ENCODE measurements around the gene FKBP3.
"Not testable (repeated sequence)": the region's sequence is repeated elsewhere in the genome, so short reads cannot be mapped to it uniquely, and the experiment has no call there.

FKBP3 gene

DNA sequence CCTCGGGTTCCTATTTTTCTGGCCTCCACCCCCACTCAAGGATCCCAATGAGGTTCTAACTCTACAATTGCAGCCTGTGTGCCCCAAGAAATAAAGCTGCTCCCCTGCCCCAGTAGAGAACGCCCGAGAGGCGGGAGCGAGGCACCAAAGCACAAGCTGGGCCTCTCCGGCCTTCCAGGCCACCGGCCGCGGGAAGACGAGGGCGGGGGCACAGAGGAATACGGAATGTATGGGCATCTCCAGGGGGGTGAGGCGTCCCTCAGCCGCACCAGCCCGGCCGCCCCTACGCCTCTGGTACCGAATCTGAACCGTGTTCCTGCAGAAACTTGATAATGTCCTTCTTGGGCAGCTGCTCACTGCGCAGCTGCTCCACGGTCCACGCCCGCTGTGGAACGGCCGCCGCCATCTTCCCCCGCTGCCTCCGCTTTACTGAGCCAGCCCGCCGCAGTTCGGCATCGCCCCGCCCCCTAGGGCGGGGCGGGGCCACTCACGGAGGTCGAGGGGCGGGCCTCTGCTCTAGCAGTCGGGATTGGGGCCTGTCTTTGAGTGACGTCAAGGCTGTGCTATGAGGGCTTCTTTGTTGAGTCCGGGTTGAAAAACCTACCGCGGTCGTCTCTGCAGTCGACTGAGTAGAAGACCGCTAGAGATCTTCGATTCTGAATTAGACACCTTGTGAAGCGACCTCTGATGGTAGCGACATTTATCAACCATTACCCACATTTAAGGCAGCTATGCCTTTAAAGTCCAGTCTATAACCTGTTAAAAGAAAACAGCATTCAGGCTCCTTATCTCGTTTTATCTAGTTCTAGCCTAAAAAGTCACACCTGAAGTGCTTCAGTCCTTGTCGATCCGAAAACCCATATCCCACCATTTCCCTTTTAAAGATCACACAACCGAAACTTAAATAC, at the start of gene FKBP3:
Gene FKBP3 (minus strand): TSS at position 431 of the 908 bp plus-strand sequence. CDS start 25 bp downstream, at position 406.
- peak; percentile 100 for DNase-seq (ENCODE audit: low spot score)

DNA sequence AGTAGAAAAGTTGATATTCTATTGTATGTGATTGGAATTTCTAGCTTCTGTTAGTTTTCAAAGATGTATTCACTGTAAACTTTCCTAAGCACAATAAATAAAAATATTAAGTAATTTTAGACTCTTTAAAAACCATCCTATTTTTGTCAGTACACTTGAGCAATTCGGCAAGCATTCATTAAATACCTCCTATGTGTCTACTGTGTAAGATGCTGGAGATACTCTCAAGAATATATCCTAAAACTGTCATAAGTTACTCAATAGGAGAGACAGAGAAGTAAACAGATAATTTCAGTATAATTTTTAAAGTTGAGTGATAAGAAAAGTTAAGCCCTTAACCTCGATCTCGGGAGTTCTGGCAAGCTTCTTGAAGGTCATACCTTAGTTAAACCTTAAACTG, 47.5 kb upstream of the FKBP3 start:
- DNase-seq (ENCODE audit: low spot score), result no peak

DNA sequence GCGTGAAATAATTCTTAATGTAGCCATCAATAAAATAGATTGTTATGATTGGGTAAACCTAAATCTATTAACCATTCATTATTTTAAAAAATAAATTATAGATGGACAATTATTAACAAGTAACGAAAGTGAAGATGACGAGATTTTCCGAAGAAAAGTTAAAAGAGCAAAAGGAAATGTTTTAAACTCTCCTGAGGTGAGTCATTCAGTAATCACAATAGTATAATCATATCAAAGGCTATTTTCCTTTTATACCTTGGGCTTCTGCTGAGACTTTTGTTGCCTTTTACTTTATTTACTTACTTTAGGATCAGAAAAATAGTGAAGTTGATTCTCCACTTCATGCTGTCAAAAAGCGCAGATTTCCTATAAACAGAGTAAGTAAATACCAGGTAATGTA, 47.0 kb upstream of the FKBP3 start:
- no peak for DNase-seq (ENCODE audit: low spot score)

DNA sequence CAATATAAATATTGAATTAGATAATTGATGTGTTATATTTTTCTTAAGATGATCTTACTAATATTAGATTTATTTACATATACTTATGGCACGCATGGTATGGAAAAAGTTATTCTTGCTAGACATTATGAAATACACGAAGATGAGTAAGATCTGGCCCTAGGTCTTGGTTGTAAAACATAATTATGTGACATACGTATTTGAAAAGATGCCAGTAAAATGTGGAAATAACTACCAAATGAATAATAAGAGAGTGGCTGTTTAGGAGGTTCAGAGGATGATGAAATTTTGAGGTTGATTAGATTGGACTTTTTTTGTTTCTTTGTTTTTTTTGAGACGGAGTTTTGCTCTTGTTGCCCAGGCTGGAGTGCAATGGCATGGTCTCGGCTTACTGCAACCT, 42.8 kb upstream of the FKBP3 start:
- DNase-seq (ENCODE audit: low spot score), result no peak

DNA sequence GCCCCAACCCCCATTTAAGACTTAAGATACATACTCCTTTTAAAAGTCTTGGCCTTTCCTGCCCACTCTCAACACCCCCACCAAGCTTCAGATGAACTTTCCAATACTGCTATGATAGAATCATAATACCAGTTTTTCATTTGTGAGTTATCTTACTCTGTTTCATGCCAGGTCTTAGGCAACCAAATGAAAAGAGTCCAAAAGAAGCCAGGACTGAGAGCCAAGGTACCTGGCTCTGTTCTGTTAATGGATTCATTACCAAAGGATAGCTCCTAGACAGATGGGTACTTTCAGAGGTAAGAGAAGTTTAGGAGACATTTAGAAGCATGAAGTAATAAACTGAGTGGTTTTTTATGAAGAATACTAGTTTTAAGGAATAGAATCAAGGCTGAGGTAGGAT, 35.6 kb upstream of the FKBP3 start:
- no peak for DNase-seq (ENCODE audit: low spot score)

DNA sequence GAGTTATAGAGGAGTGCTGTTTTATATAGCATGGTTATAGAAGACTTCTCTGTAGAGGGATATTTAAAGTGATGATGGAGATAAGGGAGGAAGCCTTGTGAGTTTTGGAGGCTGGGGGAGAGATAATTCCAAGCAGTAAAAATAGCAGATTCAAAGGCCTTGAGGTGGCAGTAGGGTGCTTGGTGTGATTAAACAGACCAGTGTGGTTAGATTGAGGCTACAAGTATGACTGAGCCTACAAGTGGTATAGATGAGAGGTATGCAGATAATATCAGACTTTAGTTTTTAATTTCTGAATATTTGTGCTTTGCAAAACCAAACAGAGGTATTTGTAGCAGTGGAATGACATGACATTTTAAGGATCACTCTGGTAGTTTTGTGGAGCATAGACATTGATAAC, 21.8 kb upstream of the FKBP3 start:
- DNase-seq (ENCODE audit: low spot score), result no peak

DNA sequence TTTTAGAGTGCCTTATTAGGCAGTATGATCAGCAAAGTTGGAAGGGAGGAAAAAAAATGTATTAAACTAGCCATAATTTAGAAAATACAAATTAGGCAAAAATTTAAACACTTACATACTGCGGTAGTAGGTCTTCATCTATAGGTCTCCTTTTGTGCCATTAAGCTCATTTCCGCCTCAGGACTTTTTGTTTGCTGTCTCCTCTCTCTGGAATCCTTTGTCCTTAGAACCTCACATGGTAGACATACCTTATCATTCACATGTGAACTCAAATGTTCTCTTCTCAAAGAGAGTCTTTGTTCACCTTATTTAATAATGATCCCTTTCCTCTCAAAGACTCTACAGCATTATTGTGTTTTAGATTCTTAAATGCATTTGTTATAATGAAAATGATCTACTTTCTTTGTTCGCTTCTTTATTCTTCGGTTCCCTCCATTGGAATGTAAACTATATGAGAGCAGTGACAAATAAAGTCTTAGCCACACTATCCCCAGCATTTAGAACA, 16.2 kb upstream of the FKBP3 start:
- DNase-seq (ENCODE audit: low spot score), result no peak

DNA sequence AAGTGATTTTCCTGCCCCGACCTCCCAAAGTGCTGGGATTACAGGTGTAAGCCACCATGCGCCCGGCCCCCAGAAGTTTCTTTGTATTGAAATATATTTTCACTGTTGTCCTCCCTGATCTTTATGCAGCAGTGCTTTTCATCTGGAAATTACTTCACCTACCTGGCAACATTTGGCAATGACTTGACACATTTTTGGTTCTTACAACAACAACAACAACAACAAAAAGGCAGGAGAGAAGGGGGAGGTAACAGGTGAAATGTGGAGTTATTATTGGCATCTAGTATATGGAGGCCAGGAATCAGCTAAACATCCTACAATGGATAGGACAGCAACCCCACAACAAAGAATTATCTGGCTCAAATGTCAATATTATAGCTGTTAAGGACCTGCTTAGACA, 15.3 kb upstream of the FKBP3 start:
- DNase-seq (ENCODE audit: low spot score), result no peak

DNA sequence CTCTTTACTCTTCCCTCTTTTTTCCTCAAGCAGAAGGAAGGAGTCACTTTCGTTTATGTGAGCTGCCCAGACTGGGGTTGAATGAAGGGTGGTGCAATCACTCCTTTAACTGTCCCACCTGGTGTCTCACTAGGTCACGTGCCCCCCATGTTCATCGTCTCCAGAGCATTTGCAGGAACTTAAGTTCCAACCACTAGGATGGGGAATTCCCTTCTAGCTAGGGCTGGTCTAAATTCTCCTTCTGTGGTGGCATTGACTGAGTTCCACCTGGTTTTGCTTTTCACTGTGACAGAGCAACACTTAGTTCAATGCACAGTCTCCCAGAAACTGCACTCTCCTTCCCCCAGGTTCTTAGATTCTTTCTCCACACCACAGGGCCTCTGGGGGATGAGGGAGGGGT, 10.9 kb upstream of the FKBP3 start:
- no peak for DNase-seq (ENCODE audit: low spot score)

DNA sequence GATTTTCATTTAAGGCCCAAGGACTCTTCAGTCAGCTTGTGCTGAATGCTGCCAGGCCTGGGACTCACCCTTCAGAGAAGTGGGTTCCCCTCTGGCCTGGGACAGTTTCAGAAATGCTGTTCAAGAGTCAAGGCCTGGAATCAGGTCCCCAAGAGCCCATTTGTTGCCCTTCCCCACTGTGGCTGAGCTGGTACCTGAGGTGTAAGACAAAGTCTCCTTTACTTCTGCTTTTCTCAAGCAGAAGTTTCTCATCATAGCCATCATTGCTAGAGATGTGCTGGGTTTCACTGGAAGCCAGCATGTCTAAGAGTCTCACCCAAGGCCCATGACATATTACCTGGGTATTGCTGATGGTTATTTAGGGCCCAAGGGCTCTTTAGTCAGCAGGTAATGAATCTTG, 10.4 kb upstream of the FKBP3 start:
- no peak for DNase-seq (ENCODE audit: low spot score)

DNA sequence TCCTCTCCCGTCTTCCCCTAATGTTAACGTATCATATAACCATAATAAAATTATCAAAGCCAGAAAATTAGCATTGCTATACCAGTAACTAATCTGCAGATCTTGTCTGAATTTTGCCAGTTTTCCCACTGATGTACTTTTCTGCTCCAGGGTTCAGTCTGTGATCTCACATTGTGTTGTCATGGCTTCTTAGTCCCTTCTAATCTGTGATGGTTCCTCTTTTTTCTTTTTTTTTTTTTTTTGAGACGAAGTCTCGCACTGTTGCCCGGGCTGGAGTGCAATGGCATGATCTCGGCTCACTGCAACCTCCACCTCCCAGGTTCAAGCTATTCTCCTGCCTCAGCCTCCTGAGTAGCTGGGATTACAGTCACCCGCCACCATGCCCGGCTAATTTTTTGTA, 7.8 kb upstream of the FKBP3 start:
- DNase-seq (ENCODE audit: low spot score), result not testable (repeated sequence)

DNA sequence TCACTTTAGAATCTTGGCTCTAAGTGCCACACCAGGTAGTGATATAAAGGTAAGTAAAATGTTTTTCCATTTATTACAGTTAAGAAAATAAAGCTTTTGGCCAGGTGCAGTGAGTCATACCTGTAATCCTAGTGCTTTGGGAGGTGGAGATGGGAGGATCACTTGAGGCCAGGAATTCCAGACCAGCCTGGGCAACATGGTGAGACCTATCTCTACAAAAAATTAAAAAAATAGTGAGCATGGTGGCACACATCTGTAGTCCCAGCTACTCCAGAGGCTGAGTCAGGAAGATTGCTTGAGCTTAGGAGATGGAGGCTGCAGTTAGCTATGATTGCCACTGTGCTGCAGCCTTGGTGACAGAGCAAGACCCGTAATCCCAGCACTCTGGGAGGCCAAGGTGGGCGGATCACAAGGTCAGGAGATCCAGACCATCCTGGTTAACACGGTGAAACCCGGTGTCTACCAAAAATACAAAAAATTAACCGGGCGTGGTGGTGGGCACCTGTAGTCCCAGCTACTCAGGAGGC, 6.4 kb upstream of the FKBP3 start:
- no peak for DNase-seq (ENCODE audit: low spot score)

DNA sequence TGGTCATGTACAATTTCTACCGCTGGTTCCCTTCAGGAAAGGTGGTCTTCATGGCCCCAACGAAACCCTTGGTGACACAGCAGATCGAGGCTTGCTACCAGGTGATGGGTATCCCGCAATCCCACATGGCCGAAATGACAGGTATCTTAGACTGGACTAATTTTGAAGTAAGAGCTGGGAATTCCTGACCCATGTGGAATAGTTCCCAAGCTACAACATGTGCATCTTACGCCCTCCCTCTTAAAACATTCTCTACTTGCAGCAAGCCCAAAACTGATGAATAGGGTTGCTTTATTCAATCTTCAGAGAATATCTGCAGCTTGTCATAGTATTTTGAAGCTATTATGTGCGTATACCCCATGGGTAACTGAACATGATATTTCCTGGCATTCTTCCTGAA, 2.1 kb upstream of the FKBP3 start:
- no peak for DNase-seq (ENCODE audit: low spot score)

DNA sequence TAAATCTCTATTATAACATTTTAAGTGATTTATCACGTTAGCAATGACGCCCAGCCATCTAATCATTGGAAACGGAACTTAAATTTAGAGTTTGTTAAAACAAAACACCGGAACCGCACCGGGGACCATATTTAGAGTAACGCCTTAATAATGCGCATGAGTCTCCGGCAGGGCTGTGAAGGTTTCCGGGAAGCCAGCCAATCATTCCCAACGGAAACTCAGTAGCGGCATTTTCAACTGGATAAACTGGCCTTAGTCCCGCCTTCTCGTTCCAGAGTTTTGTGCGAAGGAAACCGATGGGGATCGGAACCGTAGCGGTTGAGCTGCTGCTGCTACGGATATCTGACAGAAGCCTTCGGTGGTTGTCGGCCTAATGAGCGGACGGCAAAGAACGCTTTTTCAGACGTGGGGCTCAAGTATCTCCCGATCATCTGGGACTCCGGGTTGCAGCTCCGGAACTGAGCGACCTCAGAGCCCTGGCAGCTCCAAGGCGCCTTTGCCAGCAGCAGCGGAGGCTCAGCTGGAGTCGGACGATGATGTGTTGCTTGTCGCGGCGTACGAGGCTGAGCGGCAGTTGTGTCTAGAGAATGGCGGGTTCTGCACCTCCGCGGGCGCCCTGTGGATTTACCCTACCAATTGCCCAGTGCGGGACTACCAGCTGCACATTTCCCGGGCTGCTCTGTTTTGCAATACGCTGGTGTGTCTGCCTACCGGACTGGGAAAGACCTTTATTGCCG, 1.5 kb upstream of the FKBP3 start, which contains the start of gene FANCM:
Gene FANCM (plus strand): TSS at position 272 of the 737 bp plus-strand sequence. CDS start 102 bp downstream, at position 374.
- peak; percentile 95 for DNase-seq (ENCODE audit: low spot score)

DNA sequence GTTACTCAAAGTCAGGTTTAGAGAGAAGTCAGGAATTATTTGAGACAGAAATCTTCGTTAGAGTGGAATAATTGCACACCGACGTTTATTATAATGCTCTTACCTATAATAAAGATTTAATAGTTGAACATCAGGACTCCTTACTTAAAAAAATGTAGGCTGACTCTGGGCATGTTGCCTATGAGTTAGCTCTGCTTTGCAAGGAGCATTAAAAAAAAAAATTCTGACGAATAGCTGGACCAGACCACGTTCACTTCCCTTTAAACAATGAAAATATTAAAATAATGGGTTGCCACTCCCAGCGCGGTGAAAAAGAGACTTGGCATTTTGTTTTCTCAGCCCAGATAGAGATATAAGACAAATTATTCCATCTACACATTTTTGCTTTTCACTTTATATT, 875 bp upstream of the FKBP3 start:
- peak; percentile 54 for DNase-seq (ENCODE audit: low spot score)

DNA sequence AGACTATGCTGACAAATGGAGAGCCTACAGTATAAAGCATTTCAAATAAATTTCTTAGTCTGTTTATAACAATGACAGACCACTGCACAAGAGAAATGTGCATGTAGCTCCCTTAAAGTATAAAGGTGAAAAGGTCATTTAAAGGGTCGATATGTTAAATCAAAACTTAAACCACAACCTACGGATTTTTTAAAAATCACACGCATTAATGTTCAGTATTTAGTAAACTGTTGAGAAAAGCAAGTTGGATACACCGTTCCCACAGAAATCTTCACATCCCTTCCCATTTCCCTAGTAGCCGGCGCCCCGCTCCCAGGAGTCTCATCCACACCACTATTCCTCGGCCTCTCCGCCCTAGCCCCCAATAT, 614 bp downstream of the FKBP3 start:
- DNase-seq (ENCODE audit: low spot score), result no peak

DNA sequence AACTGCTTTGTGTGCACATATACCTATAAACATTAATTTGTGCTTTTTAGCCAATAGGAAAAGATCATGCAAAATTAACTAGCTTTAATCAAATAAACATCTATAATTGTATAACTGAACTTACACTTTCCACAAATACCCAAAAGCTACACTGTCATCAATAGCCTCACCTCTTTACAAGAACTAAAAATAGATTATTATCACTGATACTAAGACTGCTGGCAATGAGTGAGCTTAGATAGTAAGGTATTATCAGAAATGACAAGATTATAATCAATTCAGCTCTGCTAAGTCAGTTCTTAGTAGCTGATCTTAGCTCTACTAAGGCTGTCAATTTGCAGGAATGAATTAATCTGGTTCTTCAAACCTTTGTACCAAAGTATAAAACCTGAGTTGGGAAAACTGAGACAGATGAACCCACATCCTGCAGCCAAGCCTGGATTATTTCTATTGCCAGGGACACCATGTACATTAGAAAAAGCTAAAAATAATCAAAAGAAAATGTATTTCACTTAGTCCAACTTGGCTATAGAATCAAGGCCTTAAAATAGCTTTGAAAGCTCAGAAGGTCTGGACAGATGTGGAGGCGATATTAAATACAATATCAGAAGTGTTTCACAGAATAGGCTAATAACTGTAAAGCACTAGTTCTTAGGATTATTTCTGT, 5.2 kb downstream of the FKBP3 start:
- DNase-seq (ENCODE audit: low spot score), result no peak

DNA sequence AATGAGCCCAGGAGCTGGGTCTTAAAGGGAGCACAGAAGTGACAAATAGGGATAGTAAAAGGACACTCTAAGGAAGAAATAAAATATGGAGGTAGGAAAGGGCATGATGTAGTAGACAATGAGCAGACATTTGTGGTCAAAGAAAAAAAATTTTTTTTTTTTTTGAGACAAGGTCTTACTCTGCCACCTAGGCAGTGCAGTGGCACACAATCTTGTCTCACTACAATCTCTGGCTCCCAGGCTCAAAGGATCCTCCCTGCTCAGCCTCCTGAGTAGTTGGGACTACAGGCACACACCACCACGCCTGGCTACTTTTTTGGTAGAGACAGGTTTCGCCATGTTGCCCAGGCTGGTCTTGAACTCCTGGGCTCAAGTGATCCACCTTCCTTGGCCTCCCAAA, 8.5 kb downstream of the FKBP3 start:
- no peak for DNase-seq (ENCODE audit: low spot score)

DNA sequence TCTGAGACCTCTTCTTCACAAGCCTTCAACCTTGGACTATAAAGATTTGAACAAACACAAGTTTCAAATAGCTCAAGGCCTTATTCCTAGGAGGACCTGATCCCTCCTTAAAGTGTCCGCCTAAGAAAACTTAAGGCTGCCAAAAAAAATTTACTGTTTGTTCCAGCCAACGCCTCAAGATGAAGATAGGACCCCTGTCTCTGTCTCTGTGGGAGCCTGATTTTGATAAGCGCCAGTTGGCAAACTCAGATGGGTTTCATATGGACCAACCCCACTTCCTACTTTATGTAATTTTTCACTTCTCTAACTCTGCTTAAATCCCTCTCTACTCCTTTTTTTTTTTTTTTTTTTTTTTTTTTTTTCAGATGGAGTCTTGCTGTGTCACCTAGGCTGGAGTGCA, 11.0 kb downstream of the FKBP3 start:
- DNase-seq (ENCODE audit: low spot score), result no peak

DNA sequence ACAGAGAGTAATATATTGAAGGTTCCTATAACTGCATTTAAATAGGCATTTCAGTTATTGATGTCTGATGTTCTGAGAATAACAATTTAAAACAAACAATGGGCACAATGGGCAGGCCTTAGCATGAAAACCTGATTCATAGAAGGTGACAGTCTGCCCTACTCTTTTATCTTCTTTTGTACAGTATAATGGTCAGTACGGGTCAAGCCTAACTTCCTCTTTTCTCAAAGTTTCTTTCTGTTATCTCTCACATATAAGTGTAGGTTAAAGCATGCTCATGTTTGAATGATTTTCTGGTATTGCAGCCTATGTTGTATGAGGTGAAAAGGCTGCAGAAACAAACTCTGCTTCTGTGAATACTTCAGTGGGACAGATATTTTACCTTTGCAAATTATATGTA, 14.2 kb downstream of the FKBP3 start:
- DNase-seq (ENCODE audit: low spot score), result no peak

DNA sequence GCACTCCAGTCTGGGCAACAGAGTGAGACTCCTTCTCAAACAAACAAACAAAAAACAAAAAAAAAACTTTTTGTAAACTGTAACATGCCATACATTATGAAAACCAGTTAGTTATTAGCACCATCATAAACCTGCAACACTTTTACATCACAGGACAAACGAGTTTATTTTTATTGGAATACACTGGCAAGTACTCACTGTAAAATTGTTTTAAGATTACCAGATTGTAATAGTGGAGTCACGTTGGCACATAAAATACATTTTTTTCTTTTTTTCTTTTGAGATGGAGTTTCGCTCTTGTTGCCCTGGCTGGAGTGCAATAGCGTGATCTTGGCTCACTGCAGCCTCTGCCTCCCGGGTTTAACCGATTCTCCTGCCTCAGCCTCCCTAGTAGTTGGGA, 15.7 kb downstream of the FKBP3 start:
- no peak for DNase-seq (ENCODE audit: low spot score)

DNA sequence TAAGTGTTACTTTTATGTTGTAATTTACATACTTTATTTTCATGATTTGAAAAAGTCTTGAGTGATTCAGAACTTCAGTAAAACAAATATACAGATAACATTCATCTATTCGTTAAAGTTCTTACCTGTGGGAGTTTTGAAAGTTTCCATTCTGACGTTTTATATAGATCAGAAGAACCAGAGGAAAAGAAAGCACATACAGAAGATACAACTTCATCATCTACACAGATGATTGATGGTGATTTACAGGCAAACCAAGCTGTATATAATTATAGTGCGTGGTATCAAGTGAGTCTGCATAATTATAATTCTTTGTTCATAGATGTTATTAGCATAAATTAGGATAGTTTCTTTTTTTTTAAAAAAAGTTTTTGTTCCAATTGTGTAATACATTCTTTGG, 20.0 kb downstream of the FKBP3 start:
- no peak for DNase-seq (ENCODE audit: low spot score)

Data from globus pallidus (tissue), 1 donor.